ENCODE data around the gene BMP8B.
"Not testable (repeated sequence)": the region's sequence is repeated elsewhere in the genome, so short reads cannot be mapped to it uniquely, and the experiment has no call there.

BMP8B gene

GRCh38 chr1:39776886-39777285, 11.8 kb downstream of the BMP8B start:
- no peak for DNase-seq

- no peak for DNase-seq
Measured at GRCh38 chr1:39776400-39776713, 12.3 kb downstream of the BMP8B start.

GRCh38 chr1:39775676-39776399, 12.8 kb downstream of the BMP8B start:
- DNase-seq: not testable (repeated sequence)

- not testable (repeated sequence) for DNase-seq
Measured at GRCh38 chr1:39775141-39775540, 13.5 kb downstream of the BMP8B start.

- DNase-seq: not testable (repeated sequence)
Measured at GRCh38 chr1:39773369-39773979, 15.2 kb downstream of the BMP8B start.

- DNase-seq: not testable (repeated sequence)
Measured at GRCh38 chr1:39771022-39771532, 17.6 kb downstream of the BMP8B start, which contains the start of gene OXCT2. OXCT2 (minus strand) TSS chr1:39771348; CDS start chr1:39771255, 93 bp downstream.

GRCh38 chr1:39770100-39771021, 18.3 kb downstream of the BMP8B start:
- not testable (repeated sequence) for DNase-seq

GRCh38 chr1:39769502-39769901, 19.2 kb downstream of the BMP8B start:
- DNase-seq: not testable (repeated sequence)

- DNase-seq: not testable (repeated sequence)
Measured at GRCh38 chr1:39766466-39766865, 22.2 kb downstream of the BMP8B start.

GRCh38 chr1:39764512-39764911, 24.2 kb downstream of the BMP8B start:
- DNase-seq: not testable (repeated sequence)

- DNase-seq: not testable (repeated sequence)
Measured at GRCh38 chr1:39763619-39764374, 24.9 kb downstream of the BMP8B start.

- no peak for DNase-seq
Measured at GRCh38 chr1:39762550-39763540, 25.8 kb downstream of the BMP8B start.

GRCh38 chr1:39761557-39762260, 27.0 kb downstream of the BMP8B start:
- no peak for DNase-seq

- DNase-seq: no peak
Measured at GRCh38 chr1:39761016-39761415, 27.6 kb downstream of the BMP8B start.

GRCh38 chr1:39760074-39761008, 28.3 kb downstream of the BMP8B start:
- DNase-seq: no peak

GRCh38 chr1:39759436-39759726, 29.3 kb downstream of the BMP8B start:
- DNase-seq: no peak

- no peak for DNase-seq
Measured at GRCh38 chr1:39758556-39759435, 29.9 kb downstream of the BMP8B start.

- no peak for DNase-seq
Measured at GRCh38 chr1:39757501-39757900, 31.2 kb downstream of the BMP8B start.

All from Kasumi-1 (cell line).